C4-2B (cell line): ENCODE data around the gene MYO9B.

Experiments used
- H3K27ac ChIP-seq: fragments of 450-650 bp; 2 replicates; pipeline ENCODE4 v1.5.1; 2017
- ZFX ChIP-seq: fragments of 450-650 bp; IDR thresholded peaks from 2 replicates; pipeline ENCODE4 v1.6.1; 2017
- TF ChIP-seq, protein P1 (sequence below): fragments of 450-650 bp; conservative IDR thresholded peaks from 2 replicates; pipeline ENCODE4 v1.5.1; 2017; ENCODE audit warnings: mild to moderate bottlenecking

Gene MYO9B

DNA sequence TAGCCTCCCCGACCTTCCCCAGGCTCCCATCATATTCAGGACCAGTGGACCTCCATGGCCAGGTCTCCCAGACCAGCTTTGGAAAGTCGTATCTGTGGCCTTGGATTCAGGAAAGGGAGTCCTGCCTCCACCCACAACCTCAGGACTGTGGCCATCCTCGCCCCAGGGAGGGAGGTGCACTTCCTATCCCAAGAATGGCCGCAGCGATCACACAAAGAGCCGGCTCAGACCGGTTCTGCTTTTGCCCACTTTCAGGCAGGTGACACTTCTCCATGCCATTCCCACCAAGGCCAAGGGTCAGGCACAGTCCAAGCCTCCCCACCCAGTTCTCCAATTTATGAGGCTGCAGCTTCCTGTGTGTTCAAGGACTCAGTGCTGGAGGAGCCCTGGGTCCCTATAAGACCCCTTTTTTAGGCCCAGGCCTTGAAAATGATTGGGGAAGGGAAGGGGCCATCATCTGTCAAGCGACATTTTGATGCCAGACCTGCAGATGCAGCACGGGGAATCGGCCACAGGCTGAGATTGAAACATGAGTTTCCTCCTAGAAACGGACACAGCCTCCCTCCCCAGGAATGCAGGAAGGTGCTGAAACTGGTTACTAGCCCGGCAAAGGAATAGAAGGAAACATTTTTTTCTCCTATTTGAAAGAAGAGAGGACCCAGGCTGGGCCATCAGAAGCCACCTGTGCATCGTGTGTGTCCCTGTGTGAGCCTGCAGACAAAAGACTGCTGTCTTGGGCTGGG lies 74.0 kb downstream of the MYO9B start:
- no peak for TF ChIP-seq ZFX
- TF ChIP-seq, protein P1, sequence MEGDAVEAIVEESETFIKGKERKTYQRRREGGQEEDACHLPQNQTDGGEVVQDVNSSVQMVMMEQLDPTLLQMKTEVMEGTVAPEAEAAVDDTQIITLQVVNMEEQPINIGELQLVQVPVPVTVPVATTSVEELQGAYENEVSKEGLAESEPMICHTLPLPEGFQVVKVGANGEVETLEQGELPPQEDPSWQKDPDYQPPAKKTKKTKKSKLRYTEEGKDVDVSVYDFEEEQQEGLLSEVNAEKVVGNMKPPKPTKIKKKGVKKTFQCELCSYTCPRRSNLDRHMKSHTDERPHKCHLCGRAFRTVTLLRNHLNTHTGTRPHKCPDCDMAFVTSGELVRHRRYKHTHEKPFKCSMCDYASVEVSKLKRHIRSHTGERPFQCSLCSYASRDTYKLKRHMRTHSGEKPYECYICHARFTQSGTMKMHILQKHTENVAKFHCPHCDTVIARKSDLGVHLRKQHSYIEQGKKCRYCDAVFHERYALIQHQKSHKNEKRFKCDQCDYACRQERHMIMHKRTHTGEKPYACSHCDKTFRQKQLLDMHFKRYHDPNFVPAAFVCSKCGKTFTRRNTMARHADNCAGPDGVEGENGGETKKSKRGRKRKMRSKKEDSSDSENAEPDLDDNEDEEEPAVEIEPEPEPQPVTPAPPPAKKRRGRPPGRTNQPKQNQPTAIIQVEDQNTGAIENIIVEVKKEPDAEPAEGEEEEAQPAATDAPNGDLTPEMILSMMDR: no peak
- H3K27ac ChIP-seq: no peak overlapping the region

DNA sequence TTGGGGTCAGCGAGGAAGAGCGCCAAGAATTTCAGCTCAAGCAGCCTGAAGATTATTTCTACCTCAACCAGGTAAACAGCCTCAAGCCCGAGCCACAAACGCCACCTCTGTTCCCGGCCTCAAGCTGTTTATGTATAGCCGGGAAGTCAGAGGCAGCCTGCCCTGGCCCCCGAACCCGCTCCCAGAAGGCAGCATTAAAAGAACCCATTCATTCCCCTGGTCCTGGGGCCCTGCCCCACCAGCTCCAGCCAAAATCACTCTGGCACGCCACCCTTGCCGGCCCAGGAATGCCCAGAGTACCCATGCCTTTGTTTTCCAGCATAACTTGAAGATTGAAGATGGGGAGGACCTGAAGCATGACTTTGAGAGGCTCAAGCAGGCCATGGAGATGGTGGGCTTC lies 78.4 kb downstream of the MYO9B start:
- H3K27ac ChIP-seq: no peak overlapping the region
- TF ChIP-seq, protein P1: no peak
- no peak for TF ChIP-seq ZFX

DNA sequence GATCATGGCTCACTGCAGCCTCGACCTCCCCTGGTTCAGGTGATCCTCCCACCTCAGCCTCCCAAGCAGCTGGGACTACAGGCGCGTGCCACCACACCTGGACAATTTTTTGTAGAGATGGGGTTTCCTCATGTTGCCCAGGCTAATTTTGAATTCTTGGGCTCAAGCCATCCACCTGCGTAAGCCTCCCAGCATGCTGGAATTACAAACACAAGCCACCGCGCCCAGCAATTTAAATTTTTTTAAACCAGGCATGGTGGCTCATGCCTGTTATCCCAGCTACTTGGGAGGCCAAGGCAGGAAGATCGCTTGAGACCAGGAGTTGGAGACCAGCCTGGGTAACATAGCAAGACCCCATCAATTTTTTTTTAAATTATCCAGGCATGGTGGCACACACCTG lies 79.7 kb downstream of the MYO9B start:
- TF ChIP-seq, protein P1: no peak
- TF ChIP-seq ZFX: no peak
- no peak overlapping the region for H3K27ac ChIP-seq

DNA sequence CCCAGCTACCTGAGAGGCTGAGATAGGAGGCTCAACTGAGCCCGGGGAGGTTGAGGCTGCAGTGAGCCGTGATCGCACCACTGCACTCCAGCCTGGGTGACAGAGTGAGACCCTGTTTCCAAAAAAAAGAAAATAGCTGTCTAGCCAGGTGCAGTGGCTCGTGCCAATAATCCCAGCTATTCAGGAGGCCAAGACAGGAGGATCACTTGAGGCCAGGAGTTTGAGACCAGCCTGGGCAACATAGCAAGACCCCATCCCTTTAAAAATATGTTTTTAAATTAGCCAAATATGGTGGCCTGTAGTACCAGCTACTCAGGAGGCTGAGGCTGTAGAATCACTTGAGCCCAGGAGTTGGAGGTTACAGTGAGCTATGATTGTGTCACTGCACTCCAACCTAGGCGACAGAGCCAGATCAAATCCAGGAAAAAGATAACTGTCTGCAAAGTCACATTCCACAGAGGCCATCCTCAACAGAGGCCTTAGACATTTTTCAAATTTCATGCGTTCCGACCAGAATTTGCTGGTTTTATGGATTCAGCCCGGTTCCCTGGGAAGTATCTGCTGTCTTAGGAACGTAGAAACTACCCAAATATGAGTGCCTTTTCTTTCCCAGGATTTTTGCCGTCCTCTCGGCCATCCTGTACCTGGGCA lies 80.8 kb downstream of the MYO9B start:
- no peak overlapping the region for H3K27ac ChIP-seq
- TF ChIP-seq, protein P1: no peak
- no peak for TF ChIP-seq ZFX

DNA sequence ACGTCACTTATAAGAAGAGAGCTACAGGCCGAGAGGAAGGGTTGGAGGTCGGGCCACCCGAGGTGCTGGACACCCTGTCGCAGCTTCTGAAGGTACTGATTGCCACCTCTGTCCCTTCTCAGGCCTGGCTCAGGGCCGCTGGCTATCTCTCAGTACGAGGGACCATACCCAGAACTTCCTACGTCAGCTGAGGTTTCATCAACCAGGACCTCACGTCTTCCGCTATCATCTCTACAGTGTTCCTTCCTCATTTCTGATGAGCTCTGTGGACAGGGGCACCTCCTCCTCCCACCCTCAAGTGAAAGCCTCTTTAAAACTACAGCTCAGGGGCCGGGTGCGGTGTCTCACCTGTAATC lies 81.3 kb downstream of the MYO9B start:
- no peak overlapping the region for H3K27ac ChIP-seq

DNA sequence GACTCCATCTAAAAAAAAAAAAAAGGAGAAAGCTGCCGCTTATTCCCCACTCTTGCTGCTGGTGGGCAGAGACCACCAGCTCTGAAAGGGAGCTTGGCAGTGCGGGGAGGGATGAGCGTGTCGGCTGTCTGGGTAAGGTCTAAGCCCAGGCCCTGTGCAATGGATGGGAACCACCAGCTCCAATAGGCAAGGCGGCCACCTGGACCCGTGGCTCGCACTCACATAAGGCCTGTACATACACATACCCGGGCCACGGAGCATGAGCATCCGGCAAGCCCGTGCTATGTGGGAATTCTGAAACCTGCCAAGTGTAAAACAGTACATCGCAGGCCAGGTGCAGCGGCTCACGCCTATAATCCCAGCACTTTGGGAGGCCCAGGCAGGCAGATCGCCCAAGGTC lies 83.0 kb downstream of the MYO9B start:
- no peak overlapping the region for H3K27ac ChIP-seq
- TF ChIP-seq ZFX: no peak
- TF ChIP-seq, protein P1: no peak

More for the DNA sequence above, 81.3 kb downstream of the MYO9B start:
- TF ChIP-seq ZFX: no peak
- TF ChIP-seq, protein P1: no peak
